Astrocyte of the cerebellum (primary cell): Measurements from ENCODE around the gene IFT81.
"Not testable (repeated sequence)": the region's sequence is repeated elsewhere in the genome, so short reads cannot be mapped to it uniquely, and the experiment has no call there.

Source experiments
- DNase-seq: peaks from one replicate; pipeline ENCODE4 v3.0.0-alpha.2; 2011; ENCODE audit warnings: low read depth
- H3K4me3 ChIP-seq: 2 replicates; pipeline ENCODE4 v1.5.1; 2011; ENCODE audit warnings: mild to moderate bottlenecking, low read depth, low read length, moderate library complexity
- CTCF ChIP-seq: IDR thresholded peaks from 2 replicates; pipeline ENCODE4 v1.5.1; 2012; ENCODE audit warnings: low read length, low read depth, moderate library complexity, mild to moderate bottlenecking; ENCODE audit errors: missing control alignments
- in situ Hi-C: cut with HindIII; loops from 2 replicates; pipeline ENCODE4 v1.10.0; 2017; ENCODE audit warnings: low sequenced_read_pairs

Gene IFT81

GRCh38 chr12:110115675-110116074 lies 8.5 kb upstream of the IFT81 start:
- TF ChIP-seq CTCF, result no peak
- no peak for DNase-seq
- in situ Hi-C loops, result no loop called here
- H3K4me3 ChIP-seq, result no peak overlapping the region

GRCh38 chr12:110116623-110117022 lies 7.5 kb upstream of the IFT81 start:
- TF ChIP-seq CTCF, result no peak
- no peak for DNase-seq
- in situ Hi-C loops, result no loop called here

GRCh38 chr12:110117210-110117609 lies 6.9 kb upstream of the IFT81 start:
- TF ChIP-seq CTCF, result peak; percentile 20
- in situ Hi-C loops, result not testable (repeated sequence)

More at GRCh38 chr12:110116623-110117022, 7.5 kb upstream of the IFT81 start:
- no peak overlapping the region for H3K4me3 ChIP-seq

GRCh38 chr12:110117956-110118685 lies 6.0 kb upstream of the IFT81 start:
- in situ Hi-C loops, result no loop called here

More at GRCh38 chr12:110117210-110117609, 6.9 kb upstream of the IFT81 start:
- not testable (repeated sequence) for H3K4me3 ChIP-seq, DNase-seq

GRCh38 chr12:110122929-110123328 lies 1.2 kb upstream of the IFT81 start:
- H3K4me3 ChIP-seq, result no peak overlapping the region
- in situ Hi-C loops, result no loop called here
- no peak for DNase-seq
- TF ChIP-seq CTCF, result no peak

More at GRCh38 chr12:110117956-110118685, 6.0 kb upstream of the IFT81 start:
- no peak for DNase-seq
- H3K4me3 ChIP-seq, result no peak overlapping the region
- no peak for TF ChIP-seq CTCF

- TF ChIP-seq CTCF, result no peak
- H3K4me3 ChIP-seq, result peak overlapping the region; percentile 82
- in situ Hi-C loops, result no loop called here
- no peak for DNase-seq
Observed at GRCh38 chr12:110123919-110124268, 263 bp upstream of the IFT81 start.
